Testis (tissue), 3 donors: ENCODE results near the gene RASL11B. TPM values are rescaled to one million over a fixed set of nuclear protein-coding genes. Genes with fewer than 3 reads are reported as not detected.

Source experiments
- DNase-seq: peaks from one replicate; pipeline ENCODE4 v3.0.0-alpha.2; 2019
- H3K27ac ChIP-seq, 2 donors: fragments of 200-600 bp; sonication (generic); one replicate each; pipeline ENCODE4 v1.5.1; 2019
- H3K27me3 ChIP-seq: fragments of 200-600 bp; sonication (generic); one replicate; pipeline ENCODE4 v1.5.1; 2019
- H3K36me3 ChIP-seq: fragments of 200-600 bp; sonication (generic); one replicate; pipeline ENCODE4 v1.5.1; 2017; ENCODE audit warnings: low read depth; ENCODE audit errors: missing control alignments
- H3K4me1 ChIP-seq: fragments of 200-600 bp; sonication (generic); one replicate; pipeline ENCODE4 v1.5.1; 2019
- H3K4me3 ChIP-seq, 2 donors: fragments of 200-600 bp; sonication (generic); one replicate each; pipeline ENCODE4 v1.5.1; 2017 to 2019
- H3K9me3 ChIP-seq: fragments of 200-600 bp; sonication (generic); one replicate; pipeline ENCODE4 v1.5.1; 2017
- CTCF ChIP-seq, 3 experiments: fragments of 450-650 bp in 2 of 3; fragments of 200-600 bp in 1 of 3; sonication (generic) in 1 of 3; IDR thresholded peaks; one replicate each; pipeline ENCODE4 v1.5.1; 2016 to 2019; ENCODE audit warnings: antibody characterized with exemption in 3 of 3, mild to moderate bottlenecking in 2 of 3, moderate library complexity in 1 of 3
- POLR2A ChIP-seq: fragments of 450-650 bp; IDR thresholded peaks from one replicate; pipeline ENCODE4 v1.6.1; 2017; ENCODE audit warnings: antibody characterized with exemption, mild to moderate bottlenecking, moderate library complexity
- WGBS, 2 donors: methylation state at CpG; one replicate each; pipeline ENCODE4 v1.1.5; 2018; 5-methylcytosine and 5-hydroxymethylcytosine counted together
- intact Hi-C: fragments of 100-400 bp; cut with DNase I; formaldehyde crosslinking; loops from one replicate; pipeline ENCODE4 v1.15.1; 2023; ENCODE audit warnings: low total_unique reads
- polyA plus RNA-seq: library from polyadenylated mRNA; stranded (reverse); fragments of 350-450 nt; fragmentation: Illumina TruSeq; extraction: RNeasy Lipid Tissue Mini Kit (QIAGEN cat#74804); gene quantifications from one replicate; pipeline ENCODE4 v1.2.3, GENCODE V29; 2014; ENCODE audit warnings: low read depth, low replicate concordance; ENCODE audit not compliant: insufficient read depth
- total RNA-seq, 2 donors: library from RNA; depleted of rRNA; stranded (reverse); fragments of >200 nt; gene quantifications; one replicate each; pipeline ENCODE4 v1.2.3, GENCODE V29; 2016

The RASL11B gene
- total and polyA plus RNA-seq, 3 donors from 2014 or later, result 15.3 to 25.5 (median 16.7) TPM

GRCh38 chr4:52884994-52885393, 22.9 kb downstream of the RASL11B start:
- Histone ChIP-seq H3K27me3 (no peaks in the 10 kb centered on the region), H3K9me3 (no peaks in the 10 kb centered on the region), H3K27ac (no peak overlapping the region), H3K36me3 (no peaks in the 10 kb centered on the region), H3K4me1 (no peaks in the 10 kb centered on the region), H3K4me3 (no peak overlapping the region)
- WGBS, 2 donors, result 89 to 100% methylated on average over 2 of the region's 2 CpGs
- intact Hi-C loops, result no loop called here
- TF ChIP-seq POLR2A (no peak), CTCF (IDR thresholded peaks at IDR 0.05) (no peak)
- DNase-seq, result no peak

- intact Hi-C loops, result no loop called here
- Histone ChIP-seq H3K27me3 (no peaks in the 10 kb centered on the region), H3K9me3 (no peaks in the 10 kb centered on the region), H3K4me3 (no peak overlapping the region), H3K27ac (no peak overlapping the region), H3K36me3 (no peaks in the 10 kb centered on the region), H3K4me1 (no peaks in the 10 kb centered on the region)
- WGBS, 2 donors, result 94% methylated on average over 2 of the region's 2 CpGs
- TF ChIP-seq POLR2A (no peak), CTCF (IDR thresholded peaks at IDR 0.05) (no peak)
- DNase-seq, result no peak
Observed at GRCh38 chr4:52889354-52889753, 27.2 kb downstream of the RASL11B start.

- intact Hi-C loops, result no loop called here
- WGBS, 2 donors, result 64 to 69% methylated on average over 2 of the region's 2 CpGs
Observed at GRCh38 chr4:52889778-52890520, 27.8 kb downstream of the RASL11B start.

GRCh38 chr4:52890521-52890791, 28.3 kb downstream of the RASL11B start:
- intact Hi-C loops, result no loop called here
- 79 to 92% methylated on average over 1 of the region's 1 CpG for WGBS, 2 donors
- Histone ChIP-seq H3K27ac (no peak overlapping the region), H3K4me3 (no peak overlapping the region), H3K4me1 (no peaks in the 10 kb centered on the region), H3K36me3 (no peaks in the 10 kb centered on the region), H3K9me3 (no peaks in the 10 kb centered on the region), H3K27me3 (no peaks in the 10 kb centered on the region)
- DNase-seq, result no peak
- no peak for TF ChIP-seq CTCF (IDR thresholded peaks at IDR 0.05)
- TF ChIP-seq POLR2A, result no peak

More at GRCh38 chr4:52889778-52890520, 27.8 kb downstream of the RASL11B start:
- DNase-seq, result no peak
- no peak for TF ChIP-seq CTCF (IDR thresholded peaks at IDR 0.05)
- no peaks in the 10 kb centered on the region for H3K27me3 ChIP-seq
- H3K4me3 ChIP-seq, result no peak overlapping the region
- no peak overlapping the region for H3K27ac ChIP-seq
- no peaks in the 10 kb centered on the region for H3K9me3 ChIP-seq
- no peaks in the 10 kb centered on the region for H3K36me3 ChIP-seq
- no peaks in the 10 kb centered on the region for H3K4me1 ChIP-seq

GRCh38 chr4:52891743-52892142, 29.6 kb downstream of the RASL11B start:
- Histone ChIP-seq H3K4me1 (no peaks in the 10 kb centered on the region), H3K27ac (no peak overlapping the region), H3K4me3 (no peak overlapping the region), H3K9me3 (no peaks in the 10 kb centered on the region), H3K27me3 (no peaks in the 10 kb centered on the region), H3K36me3 (no peaks in the 10 kb centered on the region)
- DNase-seq, result no peak
- intact Hi-C loops, result no loop called here
- 79 to 89% methylated on average over 1 of the region's 1 CpG for WGBS, 2 donors
- TF ChIP-seq POLR2A (no peak), CTCF (IDR thresholded peaks at IDR 0.05) (no peak)
